ENCODE data around the gene TP53I3. TPM values are rescaled to one million over a fixed set of nuclear protein-coding genes. Genes with fewer than 3 reads are reported as not detected.

TP53I3 gene
- total RNA-seq, 1 donor from 2014 or later, result 81.5 TPM

DNA sequence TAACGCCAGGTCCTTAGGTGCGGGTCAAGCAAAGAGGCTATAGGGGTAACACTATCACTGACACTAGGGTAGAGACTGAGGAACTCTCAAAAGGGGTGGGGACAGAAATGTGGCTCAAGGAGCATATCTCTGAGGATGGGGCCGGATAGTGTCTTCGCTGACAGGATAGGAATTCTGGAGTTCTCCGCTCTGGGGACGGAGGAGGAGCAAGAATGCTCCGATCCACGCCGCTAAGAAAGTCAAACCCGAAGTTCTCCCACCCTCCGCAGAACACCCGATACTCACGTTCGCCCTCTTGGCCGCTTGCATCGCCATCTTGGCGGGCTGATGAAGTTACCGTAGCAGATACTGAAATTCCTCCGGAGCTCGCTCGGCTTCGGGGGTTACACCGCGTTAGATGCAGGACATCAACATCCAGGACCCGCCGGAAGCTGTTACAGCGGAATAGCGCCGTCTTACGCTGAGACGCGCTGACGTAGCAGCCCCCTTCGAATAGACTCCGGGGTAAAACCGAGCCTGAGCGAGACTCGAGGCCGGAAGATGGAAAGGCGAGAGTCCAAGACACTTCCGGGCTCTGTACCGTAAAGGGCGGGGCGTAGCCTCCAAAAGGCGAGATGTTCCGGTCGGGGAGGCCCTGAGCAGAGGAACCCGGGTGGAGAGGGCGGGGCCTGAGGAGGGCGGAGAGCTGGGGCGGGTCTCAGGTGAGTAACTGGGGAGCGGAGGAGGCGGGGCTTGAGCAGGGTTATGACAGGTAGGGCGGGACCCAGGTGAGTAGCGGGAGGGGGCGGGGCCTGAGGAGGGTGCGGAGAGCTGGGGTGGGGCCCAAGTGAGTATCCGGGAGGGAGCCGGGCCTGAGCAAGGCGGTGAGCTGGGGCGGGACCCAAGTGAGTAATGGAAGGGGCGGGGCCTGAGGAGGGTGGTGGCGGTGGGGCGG is 8.5 kb downstream of the TP53I3 start, which contains the start of gene SF3B6:
Gene SF3B6, minus strand, starts transcription at position 412 of the 934 bp plus-strand sequence. Its CDS starts 97 bp downstream, at position 315.
- H3K9me3 Mint-ChIP-seq (ENCODE audit: unreplicated experiment), result no peaks in the 10 kb centered on the region
- peaks cover 8% of the 10 kb centered on the region for H3K27me3 Mint-ChIP-seq (ENCODE audit: unreplicated experiment)
- peak within 1 kb of the TSS; percentile 98 for H3K27ac Mint-ChIP-seq (ENCODE audit: unreplicated experiment)
- TF ChIP-seq, protein P1, sequence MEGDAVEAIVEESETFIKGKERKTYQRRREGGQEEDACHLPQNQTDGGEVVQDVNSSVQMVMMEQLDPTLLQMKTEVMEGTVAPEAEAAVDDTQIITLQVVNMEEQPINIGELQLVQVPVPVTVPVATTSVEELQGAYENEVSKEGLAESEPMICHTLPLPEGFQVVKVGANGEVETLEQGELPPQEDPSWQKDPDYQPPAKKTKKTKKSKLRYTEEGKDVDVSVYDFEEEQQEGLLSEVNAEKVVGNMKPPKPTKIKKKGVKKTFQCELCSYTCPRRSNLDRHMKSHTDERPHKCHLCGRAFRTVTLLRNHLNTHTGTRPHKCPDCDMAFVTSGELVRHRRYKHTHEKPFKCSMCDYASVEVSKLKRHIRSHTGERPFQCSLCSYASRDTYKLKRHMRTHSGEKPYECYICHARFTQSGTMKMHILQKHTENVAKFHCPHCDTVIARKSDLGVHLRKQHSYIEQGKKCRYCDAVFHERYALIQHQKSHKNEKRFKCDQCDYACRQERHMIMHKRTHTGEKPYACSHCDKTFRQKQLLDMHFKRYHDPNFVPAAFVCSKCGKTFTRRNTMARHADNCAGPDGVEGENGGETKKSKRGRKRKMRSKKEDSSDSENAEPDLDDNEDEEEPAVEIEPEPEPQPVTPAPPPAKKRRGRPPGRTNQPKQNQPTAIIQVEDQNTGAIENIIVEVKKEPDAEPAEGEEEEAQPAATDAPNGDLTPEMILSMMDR (IDR thresholded peaks at IDR 0.05; ENCODE audit: unreplicated experiment), result no peak
- peak; percentile 82 for DNase-seq (ENCODE audit: low spot score)
- peak within 1 kb of the TSS; percentile 97 for H3K4me3 Mint-ChIP-seq (ENCODE audit: unreplicated experiment)
- peaks cover 19% of the 10 kb centered on the region for H3K4me1 Mint-ChIP-seq (ENCODE audit: unreplicated experiment)
- peaks cover 26% of the 10 kb centered on the region for H3K36me3 Mint-ChIP-seq (ENCODE audit: low read depth, unreplicated experiment)

DNA sequence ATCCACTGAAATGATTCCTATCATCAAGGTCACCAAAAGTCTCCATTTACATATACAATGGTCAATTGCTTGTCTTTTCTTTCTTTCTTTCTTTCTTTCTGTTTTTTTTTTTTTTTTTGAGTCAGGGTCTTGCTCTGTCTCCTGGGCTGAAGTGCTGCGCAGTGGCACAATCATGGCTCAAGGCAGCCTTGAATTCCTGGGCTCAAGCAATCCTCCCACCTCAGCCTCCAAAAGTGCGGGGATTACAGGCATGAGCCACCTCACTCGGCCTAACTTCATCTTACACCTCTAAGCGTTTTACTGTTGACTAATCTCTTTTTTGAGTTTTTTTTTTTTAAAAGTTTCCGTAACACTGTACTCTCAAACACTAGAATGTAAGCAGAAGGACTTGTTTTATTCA is 9.4 kb downstream of the TP53I3 start:
- Mint-ChIP-seq H3K36me3 (ENCODE audit: low read depth, unreplicated experiment) (peaks cover 21% of the 10 kb centered on the region), H3K27ac (ENCODE audit: unreplicated experiment) (peak overlapping the region; percentile 76), H3K4me3 (ENCODE audit: unreplicated experiment) (peak overlapping the region; percentile 97), H3K9me3 (ENCODE audit: unreplicated experiment) (no peaks in the 10 kb centered on the region), H3K27me3 (ENCODE audit: unreplicated experiment) (peaks cover 8% of the 10 kb centered on the region), H3K4me1 (ENCODE audit: unreplicated experiment) (peaks cover 19% of the 10 kb centered on the region)
- TF ChIP-seq, protein P1 (IDR thresholded peaks at IDR 0.05; ENCODE audit: unreplicated experiment), result no peak
- DNase-seq (ENCODE audit: low spot score), result no peak

DNA sequence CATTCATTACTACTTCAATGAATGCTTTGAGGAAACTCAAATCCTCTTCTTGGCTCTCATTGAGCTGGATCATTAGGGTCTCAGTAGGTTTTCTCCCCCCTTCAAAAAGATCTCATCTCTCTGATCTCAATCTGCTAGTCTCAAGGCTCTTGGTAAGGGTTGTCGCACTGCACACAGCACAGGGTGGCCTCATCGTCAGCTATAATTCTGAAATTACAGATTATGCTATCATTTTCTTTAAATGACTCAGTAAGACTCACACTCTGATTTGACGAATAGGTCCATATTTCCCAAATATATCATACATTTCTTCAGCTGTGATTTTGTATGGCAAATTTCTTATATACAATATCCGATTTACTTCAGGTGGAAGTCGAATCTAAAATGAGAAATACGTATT is 10.8 kb downstream of the TP53I3 start:
- Mint-ChIP-seq H3K36me3 (ENCODE audit: low read depth, unreplicated experiment) (peaks cover 24% of the 10 kb centered on the region), H3K27me3 (ENCODE audit: unreplicated experiment) (peaks cover 8% of the 10 kb centered on the region), H3K4me1 (ENCODE audit: unreplicated experiment) (peaks cover 33% of the 10 kb centered on the region), H3K4me3 (ENCODE audit: unreplicated experiment) (no peak overlapping the region), H3K27ac (ENCODE audit: unreplicated experiment) (no peak overlapping the region), H3K9me3 (ENCODE audit: unreplicated experiment) (no peaks in the 10 kb centered on the region)
- DNase-seq (ENCODE audit: low spot score), result no peak
- TF ChIP-seq, protein P1 (IDR thresholded peaks at IDR 0.05; ENCODE audit: unreplicated experiment), result no peak

DNA sequence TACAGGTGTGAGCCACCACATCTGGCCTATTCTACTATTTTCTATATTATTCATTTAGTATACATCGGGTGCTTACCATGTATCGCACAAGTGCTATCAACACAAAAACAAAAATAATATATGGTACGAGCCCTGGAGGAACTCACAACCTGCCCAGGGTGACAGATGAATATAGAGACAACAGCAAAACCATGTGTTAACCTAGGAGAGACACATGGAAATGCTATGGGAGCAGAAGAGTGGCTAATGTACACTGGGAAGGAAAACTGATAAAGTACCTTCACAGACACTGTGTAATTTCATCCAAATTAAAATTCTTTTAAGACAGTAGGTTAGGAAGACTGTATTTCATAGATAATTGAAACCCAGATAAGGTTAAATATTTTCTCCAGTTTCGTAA is 12.4 kb downstream of the TP53I3 start:
- no peaks in the 10 kb centered on the region for H3K9me3 Mint-ChIP-seq (ENCODE audit: unreplicated experiment)
- peaks cover 25% of the 10 kb centered on the region for H3K4me1 Mint-ChIP-seq (ENCODE audit: unreplicated experiment)
- H3K27me3 Mint-ChIP-seq (ENCODE audit: unreplicated experiment), result peaks cover 8% of the 10 kb centered on the region
- DNase-seq (ENCODE audit: low spot score), result no peak
- peaks cover 20% of the 10 kb centered on the region for H3K36me3 Mint-ChIP-seq (ENCODE audit: low read depth, unreplicated experiment)
- no peak overlapping the region for H3K27ac Mint-ChIP-seq (ENCODE audit: unreplicated experiment)
- H3K4me3 Mint-ChIP-seq (ENCODE audit: unreplicated experiment), result no peak overlapping the region
- TF ChIP-seq, protein P1 (IDR thresholded peaks at IDR 0.05; ENCODE audit: unreplicated experiment), result no peak

DNA sequence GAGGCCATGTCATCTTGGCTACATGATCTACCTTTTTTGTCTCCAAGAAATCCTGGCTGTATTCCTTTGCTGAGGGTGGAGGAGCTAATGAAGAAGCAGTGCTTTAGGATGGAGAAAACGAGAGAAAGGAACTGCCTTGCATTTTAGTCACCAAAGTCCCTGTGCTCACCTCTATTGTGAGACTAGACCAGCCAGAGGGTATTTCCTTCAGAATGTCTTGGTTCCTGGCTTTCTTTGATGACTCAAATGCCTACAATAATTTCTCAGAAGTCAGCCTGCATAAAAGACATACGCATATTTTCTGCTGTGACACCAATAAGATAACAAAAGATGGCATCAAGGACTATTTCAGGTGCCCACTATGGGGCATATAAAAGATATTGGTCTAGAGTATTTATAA is 19.3 kb downstream of the TP53I3 start:
- H3K4me3 Mint-ChIP-seq (ENCODE audit: unreplicated experiment), result no peak overlapping the region
- TF ChIP-seq, protein P1 (IDR thresholded peaks at IDR 0.05; ENCODE audit: unreplicated experiment), result no peak
- no peaks in the 10 kb centered on the region for H3K9me3 Mint-ChIP-seq (ENCODE audit: unreplicated experiment)
- peaks cover 15% of the 10 kb centered on the region for H3K36me3 Mint-ChIP-seq (ENCODE audit: low read depth, unreplicated experiment)
- H3K4me1 Mint-ChIP-seq (ENCODE audit: unreplicated experiment), result peaks cover 17% of the 10 kb centered on the region
- DNase-seq (ENCODE audit: low spot score), result no peak
- H3K27me3 Mint-ChIP-seq (ENCODE audit: unreplicated experiment), result no peaks in the 10 kb centered on the region
- H3K27ac Mint-ChIP-seq (ENCODE audit: unreplicated experiment), result no peak overlapping the region

Data from endothelial cell (in vitro differentiated cells).